Heart left ventricle (tissue), 16 donors: ENCODE results near the gene RIPK3. TPM values are rescaled to one million over a fixed set of nuclear protein-coding genes. Genes with fewer than 3 reads are reported as not detected.
A peak's percentile ranks its signal among the peaks of the same experiment; 100 is the strongest.

Source experiments
- ATAC-seq, 4 donors: fragments of 200-7000 bp; cut with Tn5 transposase; one replicate each; pipeline ENCODE4 v1.9.1; 2020 to 2022; ENCODE audit warnings: moderate library complexity in 4 of 4, mild to moderate bottlenecking in 3 of 4, moderate number of reproducible peaks in 1 of 4
- DNase-seq, 5 donors: peaks; one replicate each; pipeline ENCODE4 v3.0.0-alpha.2; 2020
- H3K27ac ChIP-seq, 12 donors: fragments of 200-600 bp; sonication (generic) in 4 of 12; one replicate each; pipeline versions ENCODE4 v1.5.0 to v1.8.0; 2016 to 2022; ENCODE audit warnings: mild to moderate bottlenecking in 2 of 12
- H3K27me3 ChIP-seq, 9 donors: fragments of 200-600 bp; sonication (generic) in 2 of 9; one replicate each; pipeline versions ENCODE4 v1.5.1 to v1.8.0; 2016 to 2022; ENCODE audit warnings: mild to moderate bottlenecking in 3 of 9
- H3K36me3 ChIP-seq, 9 donors: fragments of 200-600 bp; sonication (generic) in 2 of 9; one replicate each; pipeline versions ENCODE4 v1.5.0 to v1.8.0; 2018 to 2022; ENCODE audit warnings: mild to moderate bottlenecking in 2 of 9
- H3K4me1 ChIP-seq, 12 donors: fragments of 200-600 bp; sonication (generic) in 4 of 12; one replicate each; pipeline versions ENCODE4 v1.5.0 to v1.8.0; 2016 to 2022; ENCODE audit warnings: mild to moderate bottlenecking in 3 of 12
- H3K4me3 ChIP-seq, 12 donors: fragments of 200-600 bp; sonication (generic) in 4 of 12; one replicate each; pipeline versions ENCODE4 v1.5.0 to v1.8.0; 2017 to 2022; ENCODE audit warnings: mild to moderate bottlenecking in 9 of 12, moderate library complexity in 4 of 12
- H3K9me3 ChIP-seq, 12 donors: fragments of 200-600 bp; sonication (generic) in 4 of 12; one replicate each; pipeline versions ENCODE4 v1.5.0 to v1.8.0; 2016 to 2022; ENCODE audit warnings: mild to moderate bottlenecking in 1 of 12
- POLR2A ChIP-seq, 2 donors: fragments of 450-650 bp; IDR thresholded peaks; one replicate each; pipeline ENCODE4 v1.6.1; 2017; ENCODE audit warnings: antibody characterized with exemption in 2 of 2, mild to moderate bottlenecking in 2 of 2, moderate library complexity in 2 of 2
- WGBS, 4 donors: extraction: QIAGEN DNeasy Blood & Tissue Kit in 2 of 4; methylation state at CpG; one replicate each; pipeline versions ENCODE4 v1.1.5 to v1.1.7; 2013 to 2018; 5-methylcytosine and 5-hydroxymethylcytosine counted together
- intact Hi-C, 10 donors: fragments of 100-400 bp; cut with DNase I; formaldehyde crosslinking; loops; one replicate each; pipeline versions ENCODE4 v1.11.1 to v1.14.2; 2022
- polyA plus RNA-seq, 2 donors: library from polyadenylated mRNA; stranded (reverse); fragments of 200-250 nt; gene quantifications; one replicate each; pipeline ENCODE4 v1.2.3, GENCODE V29; 2013
- total RNA-seq, 9 donors: library from RNA; depleted of rRNA in 2 of 9; stranded (reverse); fragments of >200 nt in 2 of 9; fragmentation: NEBNext Ultra II Directional in 3 of 9; extraction: Animal tissue kit (Norgen Biotek cat#: 25700) in 3 of 9; gene quantifications; one replicate each; pipeline versions ENCODE4 v1.1.0 to v1.2.4, GENCODE V29; 2016 to 2023
- TF ChIP-seq, protein P1 (sequence below), 12 donors: fragments of 200-600 bp; sonication (generic) in 4 of 12; IDR thresholded peaks; one replicate each; pipeline versions ENCODE4 v1.5.0 to v1.8.0; 2018 to 2022; ENCODE audit warnings: antibody characterized with exemption in 12 of 12, mild to moderate bottlenecking in 5 of 12
- donor health status: ischemic (EF 13 %, LVEDD 7.1; RV severe dilation, severe dysfunction).
- donor health status: healthy with polysubstance abuse.
- donor health status: DM: no; HTN: yes; CAD: no.
- donor health status: DM: no; HTN: no; CAD: no.
- donor health status: ischemic (EF 25% LVEDD 6.9; RV normal size, moderate dysfunction).
- donor health status: ischemic (EF 25% LVEDD 5.7; RV mildly dilated, moderate dysfunction).
- donor health status: healthy.
- donor health status: DM: yes; HTN: yes; CAD: no.
- donor health status: ischemic (EF 35%, LVEDD 5.7; RV mildly dilated, moderate dysfunction).
- donor health status: nonischemic (EF 11% LVEDD 7.7; RV severe dilation, severe dysfunction).
- donor health status: DM: yes; HTN: yes; CAD: no.
- donor health status: PGD.
- donor health status: ischemic (EF 29% LVEDD 5.4; RV normal size, mild dysfunction).
- donor health status: nonischemic (EF 23%, LVEDD 6.1; RV moderate dilation, normal function).

The RIPK3 gene
- total and polyA plus RNA-seq, 11 donors: 0.75 to 10.5 (median 3.0) TPM

DNA sequence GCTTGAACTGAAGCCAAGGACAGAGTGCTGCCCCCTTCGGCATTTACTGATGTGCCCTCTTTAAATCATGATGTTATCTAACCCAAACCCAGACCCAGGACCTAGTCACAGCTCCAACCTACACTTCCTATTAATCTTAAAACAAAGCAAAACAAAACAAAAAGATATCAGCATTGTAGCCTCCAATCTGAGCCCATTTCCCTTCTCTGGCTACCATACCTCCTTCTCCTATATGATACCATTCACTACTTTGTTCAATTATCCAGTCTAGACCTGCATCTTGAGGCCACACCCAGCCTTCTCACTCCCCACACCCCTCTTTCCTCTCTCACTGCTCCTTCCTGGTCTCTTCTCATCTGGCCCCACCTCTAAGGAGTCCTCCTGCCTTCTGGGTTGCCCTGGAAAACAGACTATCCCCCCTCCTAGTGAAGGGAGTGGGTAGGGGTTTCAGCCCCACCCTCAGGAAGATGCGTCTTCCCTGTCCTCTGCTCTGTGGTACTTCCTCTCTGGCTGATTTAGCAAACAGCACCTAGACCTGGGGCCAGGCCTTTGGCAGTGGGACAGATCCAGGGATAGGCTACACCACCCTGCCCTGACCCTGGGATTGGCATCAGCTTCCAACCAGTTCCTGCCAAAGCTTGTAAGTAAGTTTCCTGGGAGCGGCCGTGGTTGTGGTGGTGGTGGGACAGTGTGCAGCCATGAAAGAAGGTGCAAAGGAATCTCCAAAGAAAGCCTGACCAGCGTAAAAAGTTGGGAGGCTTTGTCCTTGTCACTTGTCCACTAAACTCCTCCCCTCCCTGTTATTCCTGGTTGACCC is 25.2 kb downstream of the RIPK3 start:
- H3K36me3 ChIP-seq: peaks cover 0 to 11% (median 5%) of the 10 kb centered on the region in 9 donors
- WGBS, 4 donors: 71 to 79% (median 74%) methylated on average over 5 of the region's 5 CpGs
- H3K27ac ChIP-seq: peak overlapping the region in 5 of 12 donors; percentile 80 to 92 (median 89)
- no peak for TF ChIP-seq POLR2A (IDR thresholded peaks at IDR 0.05)
- TF ChIP-seq, protein P1, sequence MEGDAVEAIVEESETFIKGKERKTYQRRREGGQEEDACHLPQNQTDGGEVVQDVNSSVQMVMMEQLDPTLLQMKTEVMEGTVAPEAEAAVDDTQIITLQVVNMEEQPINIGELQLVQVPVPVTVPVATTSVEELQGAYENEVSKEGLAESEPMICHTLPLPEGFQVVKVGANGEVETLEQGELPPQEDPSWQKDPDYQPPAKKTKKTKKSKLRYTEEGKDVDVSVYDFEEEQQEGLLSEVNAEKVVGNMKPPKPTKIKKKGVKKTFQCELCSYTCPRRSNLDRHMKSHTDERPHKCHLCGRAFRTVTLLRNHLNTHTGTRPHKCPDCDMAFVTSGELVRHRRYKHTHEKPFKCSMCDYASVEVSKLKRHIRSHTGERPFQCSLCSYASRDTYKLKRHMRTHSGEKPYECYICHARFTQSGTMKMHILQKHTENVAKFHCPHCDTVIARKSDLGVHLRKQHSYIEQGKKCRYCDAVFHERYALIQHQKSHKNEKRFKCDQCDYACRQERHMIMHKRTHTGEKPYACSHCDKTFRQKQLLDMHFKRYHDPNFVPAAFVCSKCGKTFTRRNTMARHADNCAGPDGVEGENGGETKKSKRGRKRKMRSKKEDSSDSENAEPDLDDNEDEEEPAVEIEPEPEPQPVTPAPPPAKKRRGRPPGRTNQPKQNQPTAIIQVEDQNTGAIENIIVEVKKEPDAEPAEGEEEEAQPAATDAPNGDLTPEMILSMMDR (IDR thresholded peaks at IDR 0.05): no peak
- peak overlapping the region in 1 of 12 donors; percentile 70 for H3K4me3 ChIP-seq
- intact Hi-C loops: loop anchor here in 1 of 10 donors (5.0 kb wide), 1 partner anchor 123 kb away; no protein-coding TSS in a partner anchor
- H3K27me3 ChIP-seq: peaks cover 0 to 27% (median 5%) of the 10 kb centered on the region in 9 donors
- peaks cover 12 to 94% (median 53%) of the 10 kb centered on the region in 12 donors for H3K4me1 ChIP-seq
- no peak for ATAC-seq
- DNase-seq: peak in 1 of 5 donors; percentile 36
- no peaks in the 10 kb centered on the region for H3K9me3 ChIP-seq

DNA sequence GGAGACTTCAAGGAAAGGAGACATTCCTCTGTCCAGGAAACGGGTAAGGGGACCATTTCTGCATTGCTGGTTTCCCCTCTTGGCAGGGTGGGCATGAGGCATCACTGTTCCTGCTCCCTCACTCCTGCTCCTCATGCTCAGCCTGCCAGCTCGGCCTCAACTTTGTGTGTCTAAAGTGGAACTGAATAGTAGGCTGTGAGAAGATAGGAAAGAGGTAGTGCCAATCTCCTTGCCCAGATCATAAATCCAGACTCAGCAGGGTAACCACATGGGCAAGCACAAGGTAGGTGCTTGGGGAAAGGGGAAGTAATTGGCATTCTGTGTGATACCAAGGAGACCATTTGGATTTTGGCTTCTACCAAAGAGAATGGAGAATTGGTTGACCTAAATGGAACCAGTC is 25.9 kb downstream of the RIPK3 start:
- no peak for ATAC-seq
- WGBS, 4 donors: 72 to 86% (median 86%) methylated on average over 2 of the region's 2 CpGs

DNA sequence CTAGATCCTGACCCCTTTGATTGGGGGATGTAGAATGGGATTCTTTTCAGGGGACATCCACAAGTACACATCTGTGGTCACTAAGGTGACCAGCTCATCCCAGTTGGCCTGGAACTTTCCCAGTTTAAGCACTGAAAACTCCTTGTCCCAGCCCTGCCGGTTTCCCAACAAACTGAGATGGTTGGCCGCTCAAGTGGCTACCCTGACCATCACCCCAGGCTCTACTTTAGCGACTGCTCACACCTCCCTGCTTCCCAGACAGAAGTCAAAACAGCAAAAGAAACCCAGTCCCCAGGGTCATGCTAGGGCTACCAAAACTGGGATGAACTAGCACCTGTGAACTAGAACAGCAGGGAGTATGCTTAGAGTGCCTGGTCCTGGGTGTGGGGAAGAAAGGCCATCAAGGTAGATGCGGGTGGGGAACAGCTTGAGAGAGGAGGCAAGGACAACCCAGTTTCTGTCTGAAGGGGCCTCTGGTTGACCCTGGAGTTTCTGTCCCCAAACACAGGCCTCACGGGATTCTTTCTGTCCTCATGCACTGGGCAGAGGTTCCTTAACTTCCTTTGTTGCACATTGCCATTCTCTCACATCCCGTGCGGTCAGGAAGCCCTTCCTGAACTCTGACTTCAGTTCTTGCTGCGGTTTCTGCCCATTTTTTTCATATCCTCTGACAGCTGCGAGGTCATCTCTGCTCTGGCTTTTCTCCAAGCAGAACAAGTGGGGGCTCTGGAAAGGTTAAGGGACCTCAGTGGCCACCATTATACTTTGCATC is 26.9 kb downstream of the RIPK3 start:
- Histone ChIP-seq H3K4me3 (peak overlapping the region in 2 of 12 donors; percentile 9 to 70), H3K4me1 (peaks cover 12 to 100% (median 61%) of the 10 kb centered on the region in 12 donors), H3K36me3 (peaks cover 0 to under 1% (median 0%) of the 10 kb centered on the region in 9 donors), H3K9me3 (no peaks in the 10 kb centered on the region), H3K27ac (peak overlapping the region; percentile 55 to 92 (median 84)), H3K27me3 (peaks cover 0 to 12% (median 2%) of the 10 kb centered on the region in 9 donors)
- intact Hi-C loops: loop anchor here in 1 of 10 donors (5.0 kb wide), 1 partner anchor 124 kb away; no protein-coding TSS in a partner anchor
- DNase-seq: peak in 4 of 5 donors; percentile 60 to 64 (median 62)
- 59 to 64% (median 63%) methylated on average over 9 of the region's 9 CpGs for WGBS, 4 donors
- ATAC-seq: peak in 1 of 4 donors; percentile 51
- no peak for TF ChIP-seq POLR2A (IDR thresholded peaks at IDR 0.05)
- TF ChIP-seq, protein P1 (IDR thresholded peaks at IDR 0.05): no peak

More for the DNA sequence above, 25.9 kb downstream of the RIPK3 start:
- Histone ChIP-seq H3K9me3 (no peaks in the 10 kb centered on the region), H3K4me1 (peaks cover 12 to 100% (median 57%) of the 10 kb centered on the region in 12 donors), H3K27ac (peak overlapping the region in 9 of 12 donors; percentile 55 to 92 (median 88)), H3K4me3 (peak overlapping the region in 1 of 12 donors; percentile 70), H3K36me3 (peaks cover 0 to 4% (median 0%) of the 10 kb centered on the region in 9 donors), H3K27me3 (peaks cover 0 to 20% (median 2%) of the 10 kb centered on the region in 9 donors)
- peak in 1 of 5 donors; percentile 13 for DNase-seq
- intact Hi-C loops: loop anchor here in 1 of 10 donors (5.0 kb wide), 1 partner anchor 123 kb away; no protein-coding TSS in a partner anchor
- TF ChIP-seq, protein P1 (IDR thresholded peaks at IDR 0.05): no peak
- TF ChIP-seq POLR2A (IDR thresholded peaks at IDR 0.05): no peak
